Activated CD4-positive, alpha-beta T cell treated with anti-CD3 and anti-CD28 coated beads for 36 hours (primary cell): ENCODE measurements around the gene DXO. TPM values are rescaled to one million over a fixed set of nuclear protein-coding genes. Genes with fewer than 3 reads are reported as not detected.
"Not testable (repeated sequence)": the region's sequence is repeated elsewhere in the genome, so short reads cannot be mapped to it uniquely, and the experiment has no call there.

Experiments used
- ATAC-seq: fragments of 200-7000 bp; cut with Tn5 transposase; one replicate; pipeline ENCODE4 v1.10.0; 2021; ENCODE audit warnings: mild to moderate bottlenecking, moderate library complexity
- CTCF ChIA-PET: fragments of 350-600 bp; sonication (Branson Sonifier 250); formaldehyde crosslinking; loops from one replicate; lab custom pipeline; 2021; ENCODE audit warnings: antibody characterized with exemption; lab: Charles Lee
- POLR2A ChIA-PET: fragments of 350-600 bp; sonication (Branson Sonifier 250); formaldehyde crosslinking; loops from one replicate; lab custom pipeline; 2021; ENCODE audit warnings: antibody characterized with exemption, inconsistent platforms; lab: Charles Lee
- DNase-seq: peaks from one replicate; pipeline ENCODE4 v3.0.0-alpha.2; 2020
- H3K27ac Mint-ChIP-seq: one replicate; pipeline ENCODE4 v1.8.0; 2021; ENCODE audit warnings: mixed read lengths
- H3K27me3 Mint-ChIP-seq: one replicate; pipeline ENCODE4 v1.8.0; 2021; ENCODE audit warnings: mixed read lengths
- H3K36me3 Mint-ChIP-seq: one replicate; pipeline ENCODE4 v1.8.0; 2021; ENCODE audit warnings: low read depth, mixed read lengths
- H3K4me1 Mint-ChIP-seq: one replicate; pipeline ENCODE4 v1.8.0; 2021; ENCODE audit warnings: mixed read lengths
- H3K4me3 Mint-ChIP-seq: one replicate; pipeline ENCODE4 v1.8.0; 2021; ENCODE audit warnings: mild to moderate bottlenecking, moderate library complexity, mixed read lengths
- H3K9me3 Mint-ChIP-seq: one replicate; pipeline ENCODE4 v1.8.0; 2021; ENCODE audit warnings: low read depth, mixed read lengths
- intact Hi-C, 2 experiments: fragments of 100-400 bp; cut with DNase I in 1 of 2; cut with micrococcal nuclease in 1 of 2; formaldehyde crosslinking; loops; one replicate each; pipeline versions ENCODE4 v1.14.2 to v1.15.1; 2022 to 2024; cut with DNase I, micrococcal nuclease
- total RNA-seq, 2 experiments: library from RNA; stranded (reverse); gene quantifications; one replicate each; pipeline ENCODE4 v1.2.3, GENCODE V29; 2021

The DXO gene
- total RNA-seq, 2 experiments from 2014 or later, result 12.6 to 13.9 TPM

- no peaks in the 10 kb centered on the region for H3K27me3 Mint-ChIP-seq
- peak overlapping the region; percentile 78 for H3K27ac Mint-ChIP-seq
- no peaks in the 10 kb centered on the region for H3K9me3 Mint-ChIP-seq
- ChIA-PET CTCF (interaction anchor here (0.6 to 2.5 kb wide), 2 partner anchors 27 to 56 kb away, joined by 3 to 5 read pairs; no protein-coding TSS in a partner anchor), POLR2A (no interaction called here)
- H3K4me1 Mint-ChIP-seq, result peaks cover 15% of the 10 kb centered on the region
- intact Hi-C loops, result loop anchor here (10.0 kb wide), 4 partner anchors 216 to 1296 kb away; partner anchors contain the start of genes B3GALT4 (in 1 of the 2), GPSM3 (in 1 of the 2), HSD17B8 (in 1 of the 2) and PBX2 (in 1 of the 2)
- ATAC-seq (no peak), DNase-seq (no peak)
- peaks cover 8% of the 10 kb centered on the region for H3K36me3 Mint-ChIP-seq
- no peak overlapping the region for H3K4me3 Mint-ChIP-seq
Observed at GRCh38 chr6:31978831-31979230, 6.9 kb upstream of the DXO start.

GRCh38 chr6:31977816-31978431 lies 6.0 kb upstream of the DXO start:
- no peak for ATAC-seq
- Mint-ChIP-seq H3K4me3 (no peak overlapping the region), H3K36me3 (peaks cover 10% of the 10 kb centered on the region), H3K9me3 (no peaks in the 10 kb centered on the region), H3K27me3 (no peaks in the 10 kb centered on the region), H3K4me1 (peaks cover 24% of the 10 kb centered on the region), H3K27ac (no peak overlapping the region)
- no peak for DNase-seq
- CTCF ChIA-PET, result interaction anchor here (2.5 kb wide), 1 partner anchor 26 kb away, joined by 5 read pairs; no protein-coding TSS in a partner anchor
- POLR2A ChIA-PET, result no interaction called here
- intact Hi-C loops, result loop anchor here (10.0 kb wide), 4 partner anchors 217 to 1297 kb away; partner anchors contain the start of genes B3GALT4 (in 1 of the 2), GPSM3 (in 1 of the 2), HSD17B8 (in 1 of the 2) and PBX2 (in 1 of the 2)

- POLR2A ChIA-PET, DNase-seq, H3K27me3 Mint-ChIP-seq, H3K27ac Mint-ChIP-seq, ATAC-seq, H3K4me3 Mint-ChIP-seq, CTCF ChIA-PET, H3K9me3 Mint-ChIP-seq: not testable (repeated sequence)
- Mint-ChIP-seq H3K4me1 (peaks cover 36% of the 10 kb centered on the region), H3K36me3 (peaks cover 18% of the 10 kb centered on the region)
- intact Hi-C loops, result loop anchor here (10.0 kb wide), 4 partner anchors 219 to 1299 kb away; partner anchors contain the start of genes B3GALT4 (in 1 of the 2), GPSM3 (in 1 of the 2), HSD17B8 (in 1 of the 2) and PBX2 (in 1 of the 2)
Observed at GRCh38 chr6:31976065-31976464, 4.1 kb upstream of the DXO start.

GRCh38 chr6:31972709-31973350 lies 892 bp upstream of the DXO start:
- peak overlapping the region; percentile 96 for H3K4me3 Mint-ChIP-seq
- peak; percentile 57 for DNase-seq
- H3K36me3 Mint-ChIP-seq, result peaks cover 33% of the 10 kb centered on the region
- no peaks in the 10 kb centered on the region for H3K9me3 Mint-ChIP-seq
- no peaks in the 10 kb centered on the region for H3K27me3 Mint-ChIP-seq
- ChIA-PET POLR2A (interaction anchor here (0.7 to 1.8 kb wide), 3 partner anchors 14 to 431 kb away, joined by 3 to 16 read pairs (median 5); partner anchors contain the start of genes DDX39B, NELFE and SKIC2), CTCF (interaction anchor here (0.6 to 1.7 kb wide), 3 partner anchors 21 to 223 kb away, joined by 3 to 8 read pairs (median 3); no protein-coding TSS in a partner anchor)
- peak overlapping the region; percentile 99 for H3K27ac Mint-ChIP-seq
- intact Hi-C loops, result loop anchor here (1.0 to 10.0 kb wide), 12 partner anchors 14 to 1302 kb away; partner anchors contain the start of genes SKIC2 (in 2 of the 2), ABHD16A (in 1 of the 2), B3GALT4 (in 1 of the 2) and EHMT2 (in 1 of the 2)
- ATAC-seq, result no peak
- peaks cover 43% of the 10 kb centered on the region for H3K4me1 Mint-ChIP-seq

GRCh38 chr6:31971279-31971992 lies 502 bp downstream of the DXO start:
- H3K36me3 Mint-ChIP-seq, result peaks cover 37% of the 10 kb centered on the region
- DNase-seq, result peak; percentile 20
- intact Hi-C loops, result loop anchor here (10.0 kb wide), 4 partner anchors 223 to 1303 kb away; partner anchors contain the start of genes B3GALT4 (in 1 of the 2), GPSM3 (in 1 of the 2), HSD17B8 (in 1 of the 2) and PBX2 (in 1 of the 2)
- peaks cover 43% of the 10 kb centered on the region for H3K4me1 Mint-ChIP-seq
- peak overlapping the region; percentile 96 for H3K4me3 Mint-ChIP-seq
- CTCF ChIA-PET, result interaction anchor here (0.7 to 1.5 kb wide), 4 partner anchors 10 to 19 kb away, joined by 4 to 6 read pairs (median 4); partner anchors contain the start of genes NELFE and SKIC2
- no peak for ATAC-seq
- H3K9me3 Mint-ChIP-seq, result no peaks in the 10 kb centered on the region
- peak overlapping the region; percentile 99 for H3K27ac Mint-ChIP-seq
- POLR2A ChIA-PET, result interaction anchor here (1.0 to 1.8 kb wide), 3 partner anchors 13 to 307 kb away, joined by 4 to 16 read pairs (median 8); partner anchors contain the start of genes GPANK1, NELFE and SKIC2
- no peaks in the 10 kb centered on the region for H3K27me3 Mint-ChIP-seq

- Mint-ChIP-seq H3K4me3 (peak overlapping the region; percentile 96), H3K27me3 (no peaks in the 10 kb centered on the region), H3K36me3 (peaks cover 37% of the 10 kb centered on the region), H3K27ac (peak overlapping the region; percentile 99), H3K4me1 (peaks cover 43% of the 10 kb centered on the region), H3K9me3 (no peaks in the 10 kb centered on the region)
- ChIA-PET CTCF (interaction anchor here (1.0 to 1.5 kb wide), 2 partner anchors 11 to 18 kb away, joined by 3 to 4 read pairs; no protein-coding TSS in a partner anchor), POLR2A (interaction anchor here (1.0 to 1.8 kb wide), 3 partner anchors 11 to 306 kb away, joined by 8 to 16 read pairs (median 9); partner anchors contain the start of genes GPANK1, NELFE and SKIC2)
- no peak for ATAC-seq
- no peak for DNase-seq
- intact Hi-C loops, result loop anchor here (10.0 kb wide), 4 partner anchors 224 to 1304 kb away; partner anchors contain the start of genes B3GALT4 (in 1 of the 2), GPSM3 (in 1 of the 2), HSD17B8 (in 1 of the 2) and PBX2 (in 1 of the 2)
Observed at GRCh38 chr6:31970604-31971271, 1.2 kb downstream of the DXO start.

- no peaks in the 10 kb centered on the region for H3K9me3 Mint-ChIP-seq
- no peak for DNase-seq
Observed at GRCh38 chr6:31969712-31970603, 2.0 kb downstream of the DXO start.

GRCh38 chr6:31968791-31969711 lies 2.9 kb downstream of the DXO start:
- no peak for DNase-seq
- intact Hi-C loops, result no loop called here
- H3K27ac Mint-ChIP-seq, result peak overlapping the region; percentile 81
- H3K4me1 Mint-ChIP-seq, result peaks cover 41% of the 10 kb centered on the region
- no peak for ATAC-seq
- peaks cover 42% of the 10 kb centered on the region for H3K36me3 Mint-ChIP-seq
- H3K9me3 Mint-ChIP-seq, result no peaks in the 10 kb centered on the region
- POLR2A ChIA-PET, result interaction anchor here (1.8 kb wide), 1 partner anchor 10 kb away, joined by 9 read pairs; the partner anchor contains the start of genes NELFE and SKIC2
- CTCF ChIA-PET, result interaction anchor here (0.6 to 1.0 kb wide), 2 partner anchors 10 to 17 kb away, joined by 3 read pairs; no protein-coding TSS in a partner anchor
- no peaks in the 10 kb centered on the region for H3K27me3 Mint-ChIP-seq
- H3K4me3 Mint-ChIP-seq, result no peak overlapping the region

More at GRCh38 chr6:31969712-31970603, 2.0 kb downstream of the DXO start:
- POLR2A ChIA-PET, result interaction anchor here (1.8 kb wide), 1 partner anchor 11 kb away, joined by 9 read pairs; the partner anchor contains the start of genes NELFE and SKIC2
- Mint-ChIP-seq H3K27ac (peak overlapping the region; percentile 81), H3K36me3 (peaks cover 38% of the 10 kb centered on the region), H3K4me1 (peaks cover 43% of the 10 kb centered on the region), H3K4me3 (peak overlapping the region; percentile 96), H3K27me3 (no peaks in the 10 kb centered on the region)
- intact Hi-C loops, result loop anchor here (10.0 kb wide), 4 partner anchors 225 to 1305 kb away; partner anchors contain the start of genes B3GALT4 (in 1 of the 2), GPSM3 (in 1 of the 2), HSD17B8 (in 1 of the 2) and PBX2 (in 1 of the 2)
- ATAC-seq, result no peak
- CTCF ChIA-PET, result interaction anchor here (0.6 to 1.5 kb wide), 3 partner anchors 10 to 18 kb away, joined by 3 to 4 read pairs (median 3); no protein-coding TSS in a partner anchor
